SH-SY5Y (cell line): Measurements from ENCODE around the gene WNT3.

Source experiments
- GATA2 ChIP-seq: IDR thresholded peaks from 2 replicates; pipeline ENCODE4 v1.6.1; 2011; ENCODE audit warnings: mild to moderate bottlenecking, low read depth, low read length
- GATA3 ChIP-seq: IDR thresholded peaks from 2 replicates; pipeline ENCODE4 v1.6.1; 2011; ENCODE audit warnings: low read depth, mild to moderate bottlenecking, low read length, moderate library complexity

DNA sequence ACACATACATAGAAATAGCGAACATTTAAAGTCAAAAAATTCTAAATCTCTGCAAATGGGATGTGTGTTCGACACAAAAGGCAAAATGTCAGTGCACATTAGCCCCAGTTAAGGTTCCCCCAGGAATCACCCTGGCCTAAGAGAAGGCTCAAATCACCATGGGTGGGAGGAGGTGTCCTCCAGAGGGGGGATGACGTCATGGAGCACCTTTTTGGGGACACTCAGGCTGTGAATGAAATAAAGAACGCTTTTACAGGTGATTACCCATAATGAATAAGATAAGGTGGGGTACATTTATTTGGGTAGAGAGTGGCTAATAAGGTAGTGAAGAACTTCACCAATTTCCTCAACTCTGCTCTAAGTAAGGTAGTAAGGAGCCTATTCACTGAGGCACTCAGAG, 26.4 kb downstream of the WNT3 start:
- TF ChIP-seq GATA3 (no peak), GATA2 (no peak)
